A549 (cell line): Measurements from ENCODE around the gene LMNTD1.

Experiments used
- CHD2 ChIP-seq: fragments of 150-350 bp; IDR thresholded peaks from 2 replicates; pipeline ENCODE4 v1.6.1; 2014; ENCODE audit warnings: low read length; ENCODE audit not compliant: partially characterized antibody
- CTCF ChIP-seq: fragments of >200 bp; sonication (Bioruptor Twin); formaldehyde crosslinking; IDR thresholded peaks from 3 replicates; pipeline ENCODE4 v1.5.1; 2016
- KDM5A ChIP-seq: fragments of 200-600 bp; sonication (generic); IDR thresholded peaks from 2 replicates; pipeline ENCODE4 v1.6.1; 2016; ENCODE audit warnings: antibody characterized with exemption, mild to moderate bottlenecking

GRCh38 chr12:25556153-25556552, 3.1 kb upstream of the LMNTD1 start:
- TF ChIP-seq KDM5A (no peak), CTCF (no peak), CHD2 (no peak)
